Breast epithelium (tissue), 4 donors: ENCODE measurements around the gene UTS2R. TPM values are rescaled to one million over a fixed set of nuclear protein-coding genes. Genes with fewer than 3 reads are reported as not detected.

Experiments
- DNase-seq, 2 donors: peaks; one replicate each; pipeline ENCODE4 v3.0.0-alpha.2; 2019; ENCODE audit warnings: low spot score in 2 of 2
- H3K27ac ChIP-seq, 2 donors: fragments of 200-600 bp; sonication (generic) in 1 of 2; one replicate each; pipeline ENCODE4 v1.5.1; 2016 to 2019; ENCODE audit warnings: mild to moderate bottlenecking in 1 of 2
- H3K27me3 ChIP-seq, 2 donors: fragments of 200-600 bp; sonication (generic) in 1 of 2; one replicate each; pipeline versions ENCODE4 v1.5.1 to v1.6.0; 2017 to 2019; ENCODE audit warnings: control low read depth in 1 of 2, mild to moderate bottlenecking in 1 of 2
- H3K36me3 ChIP-seq: fragments of 200-600 bp; one replicate; pipeline ENCODE4 v1.5.1; 2019
- H3K4me1 ChIP-seq, 2 donors: fragments of 200-600 bp; sonication (generic); one replicate each; pipeline ENCODE4 v1.5.1; 2016 to 2019; ENCODE audit warnings: control low read depth in 1 of 2
- H3K4me3 ChIP-seq, 3 donors: fragments of 200-600 bp; sonication (generic); 1 replicate in 2 of 3; 2 replicates in 1 of 3; pipeline ENCODE4 v1.5.1; 2016 to 2019; ENCODE audit warnings: mild to moderate bottlenecking in 3 of 3, moderate library complexity in 2 of 3
- H3K9me3 ChIP-seq, 2 donors: fragments of 200-600 bp; sonication (generic) in 1 of 2; one replicate each; pipeline ENCODE4 v1.5.1; 2016 to 2019; ENCODE audit warnings: control low read depth in 1 of 2
- CTCF ChIP-seq, 3 donors: fragments of 450-650 bp; IDR thresholded peaks; one replicate each; pipeline ENCODE4 v1.5.1; 2016 to 2017; ENCODE audit warnings: antibody characterized with exemption in 3 of 3, mild to moderate bottlenecking in 3 of 3, moderate library complexity in 3 of 3
- POLR2A ChIP-seq: fragments of 450-650 bp; IDR thresholded peaks from one replicate; pipeline ENCODE4 v1.6.1; 2016; ENCODE audit warnings: antibody characterized with exemption, mild to moderate bottlenecking, moderate library complexity
- POLR2AphosphoS5 ChIP-seq, 3 donors: sonication (generic); formaldehyde crosslinking; IDR thresholded peaks; one replicate each; pipeline ENCODE4 v1.6.1; 2017; ENCODE audit warnings: antibody characterized with exemption in 3 of 3
- intact Hi-C: fragments of 100-400 bp; cut with DNase I; formaldehyde crosslinking; loops from one replicate; pipeline ENCODE4 v1.15.1; 2023; ENCODE audit warnings: low total_unique reads
- total RNA-seq, 3 donors: library from RNA; depleted of rRNA; stranded (reverse); fragments of >200 nt; gene quantifications; one replicate each; pipeline ENCODE4 v1.1.0, GENCODE V29; 2016

The UTS2R gene
- total RNA-seq, 3 donors from 2014 or later: 0.33 TPM; not detected in 2

GRCh38 chr17:82392941-82393340 is 21.4 kb downstream of the UTS2R start:
- H3K27ac ChIP-seq: no peak overlapping the region
- no peaks in the 10 kb centered on the region for H3K4me1 ChIP-seq
- intact Hi-C loops: no loop called here
- TF ChIP-seq POLR2A: no peak
- TF ChIP-seq POLR2AphosphoS5 (IDR thresholded peaks at IDR 0.05): no peak
- TF ChIP-seq CTCF (IDR thresholded peaks at IDR 0.05): no peak
- H3K9me3 ChIP-seq: no peaks in the 10 kb centered on the region
- H3K36me3 ChIP-seq: no peaks in the 10 kb centered on the region
- DNase-seq: no peak
- H3K4me3 ChIP-seq: no peak overlapping the region
- peaks cover 0 to 4% of the 10 kb centered on the region in 2 donors for H3K27me3 ChIP-seq

DNA sequence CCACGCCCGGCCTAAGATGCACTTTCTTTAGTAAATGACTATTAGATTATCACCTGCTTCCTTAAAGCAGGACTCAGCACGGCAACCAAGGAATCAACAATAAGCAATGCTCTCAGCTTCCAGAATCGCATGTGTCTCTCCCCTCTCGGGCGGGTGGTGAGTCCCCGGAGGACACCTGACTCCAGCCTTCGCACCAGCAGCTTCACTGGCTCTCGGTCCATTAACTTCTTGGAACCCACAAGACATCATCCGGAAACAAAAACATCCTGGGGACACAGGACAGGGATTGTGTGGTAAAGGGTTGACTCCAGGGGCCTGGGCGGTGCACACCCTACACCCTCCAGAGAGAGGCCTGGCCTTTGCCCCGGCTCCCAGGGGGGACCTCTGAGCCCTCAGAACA is 22.7 kb downstream of the UTS2R start:
- H3K27me3 ChIP-seq: no peaks in the 10 kb centered on the region
- no peak for DNase-seq
- no peak overlapping the region for H3K4me3 ChIP-seq
- no peak overlapping the region for H3K27ac ChIP-seq
- no peaks in the 10 kb centered on the region for H3K4me1 ChIP-seq
- TF ChIP-seq POLR2AphosphoS5 (IDR thresholded peaks at IDR 0.05) (no peak), POLR2A (no peak), CTCF (IDR thresholded peaks at IDR 0.05) (no peak)
- no peaks in the 10 kb centered on the region for H3K9me3 ChIP-seq
- no peaks in the 10 kb centered on the region for H3K36me3 ChIP-seq
- intact Hi-C loops: no loop called here

GRCh38 chr17:82396601-82397435 is 25.3 kb downstream of the UTS2R start:
- H3K27ac ChIP-seq: peak overlapping the region; percentile 50 to 72
- H3K36me3 ChIP-seq: no peaks in the 10 kb centered on the region

GRCh38 chr17:82397449-82398335 is 26.1 kb downstream of the UTS2R start:
- no peaks in the 10 kb centered on the region for H3K27me3 ChIP-seq
- DNase-seq: no peak
- TF ChIP-seq CTCF (IDR thresholded peaks at IDR 0.05) (no peak), POLR2A (no peak), POLR2AphosphoS5 (IDR thresholded peaks at IDR 0.05) (no peak)
- H3K27ac ChIP-seq: peak overlapping the region; percentile 50 to 72
- no peaks in the 10 kb centered on the region for H3K36me3 ChIP-seq
- intact Hi-C loops: no loop called here
- H3K4me3 ChIP-seq: peak overlapping the region in 2 of 3 donors; percentile 9 to 31
- no peaks in the 10 kb centered on the region for H3K4me1 ChIP-seq
- no peaks in the 10 kb centered on the region for H3K9me3 ChIP-seq

More at GRCh38 chr17:82396601-82397435, 25.3 kb downstream of the UTS2R start:
- TF ChIP-seq POLR2A (no peak), POLR2AphosphoS5 (IDR thresholded peaks at IDR 0.05) (no peak), CTCF (IDR thresholded peaks at IDR 0.05) (no peak)
- intact Hi-C loops: no loop called here
- H3K4me3 ChIP-seq: peak overlapping the region in 2 of 3 donors; percentile 9 to 34
- H3K9me3 ChIP-seq: no peaks in the 10 kb centered on the region
- no peaks in the 10 kb centered on the region for H3K27me3 ChIP-seq
- no peaks in the 10 kb centered on the region for H3K4me1 ChIP-seq
- no peak for DNase-seq
